ENCODE measurements around the gene CTNNB1.

CTNNB1 gene

DNA sequence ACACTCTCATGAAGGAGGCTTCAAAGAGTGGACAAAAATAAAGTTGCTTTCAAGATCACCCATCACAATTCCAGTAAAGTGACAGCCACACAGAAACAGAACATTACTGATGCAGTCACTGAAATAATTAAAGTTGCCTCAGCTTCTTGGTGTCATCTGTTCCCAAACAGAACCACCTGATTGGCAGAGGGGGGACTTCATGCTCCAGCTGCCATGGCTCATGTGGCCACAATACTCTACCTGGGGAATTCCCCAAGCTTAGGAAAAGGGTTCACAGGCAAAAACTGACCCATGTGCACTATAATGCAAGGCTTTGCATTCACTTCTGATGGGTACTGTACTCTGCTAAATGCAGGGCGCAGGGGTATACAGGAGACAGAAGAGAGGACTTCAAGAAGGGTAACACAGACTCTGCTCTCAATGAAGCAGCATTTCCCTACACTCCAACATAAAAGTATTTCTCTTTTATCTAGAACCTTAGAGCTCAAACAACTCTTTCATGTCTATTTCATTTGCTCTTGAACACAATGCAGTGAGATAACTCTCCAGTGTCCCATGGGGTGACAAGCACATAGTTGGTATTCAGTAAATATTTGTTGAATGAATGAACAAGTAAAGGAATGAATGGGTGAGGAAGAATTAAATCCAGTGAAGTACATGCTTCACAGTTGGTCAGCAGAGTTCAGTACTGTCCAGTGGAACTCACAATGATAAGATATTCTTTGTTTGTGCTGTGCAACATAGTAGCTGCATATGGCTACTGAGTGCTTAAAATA is 8.6 kb upstream of the CTNNB1 start:
- no peak overlapping the region for H3K4me2 ChIP-seq (ENCODE audit: insufficient read depth, low read length)
- TF ChIP-seq, protein P1, sequence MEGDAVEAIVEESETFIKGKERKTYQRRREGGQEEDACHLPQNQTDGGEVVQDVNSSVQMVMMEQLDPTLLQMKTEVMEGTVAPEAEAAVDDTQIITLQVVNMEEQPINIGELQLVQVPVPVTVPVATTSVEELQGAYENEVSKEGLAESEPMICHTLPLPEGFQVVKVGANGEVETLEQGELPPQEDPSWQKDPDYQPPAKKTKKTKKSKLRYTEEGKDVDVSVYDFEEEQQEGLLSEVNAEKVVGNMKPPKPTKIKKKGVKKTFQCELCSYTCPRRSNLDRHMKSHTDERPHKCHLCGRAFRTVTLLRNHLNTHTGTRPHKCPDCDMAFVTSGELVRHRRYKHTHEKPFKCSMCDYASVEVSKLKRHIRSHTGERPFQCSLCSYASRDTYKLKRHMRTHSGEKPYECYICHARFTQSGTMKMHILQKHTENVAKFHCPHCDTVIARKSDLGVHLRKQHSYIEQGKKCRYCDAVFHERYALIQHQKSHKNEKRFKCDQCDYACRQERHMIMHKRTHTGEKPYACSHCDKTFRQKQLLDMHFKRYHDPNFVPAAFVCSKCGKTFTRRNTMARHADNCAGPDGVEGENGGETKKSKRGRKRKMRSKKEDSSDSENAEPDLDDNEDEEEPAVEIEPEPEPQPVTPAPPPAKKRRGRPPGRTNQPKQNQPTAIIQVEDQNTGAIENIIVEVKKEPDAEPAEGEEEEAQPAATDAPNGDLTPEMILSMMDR (IDR thresholded peaks at IDR 0.05; ENCODE audit: borderline replicate concordance, extremely low read depth, low read length, poor library complexity, severe bottlenecking) = no peak
- no peak for TF ChIP-seq EZH2 (IDR thresholded peaks at IDR 0.05; ENCODE audit: borderline replicate concordance, low read depth, low read length, severe bottlenecking)
- DNase-seq = no peak
- no peaks in the 10 kb centered on the region for H3K36me3 ChIP-seq (ENCODE audit: insufficient read depth, low read length)
- no peak overlapping the region for H3K4me3 ChIP-seq (ENCODE audit: low read depth in 1 of 2, low read length in 2 of 2)
- H3K4me1 ChIP-seq (ENCODE audit: insufficient read depth, low read length) = no peaks in the 10 kb centered on the region
- H4K20me1 ChIP-seq (ENCODE audit: insufficient read depth, low read length) = no peaks in the 10 kb centered on the region
- H2AFZ ChIP-seq (ENCODE audit: low read depth, low read length) = no peak overlapping the region
- H3K9me3 ChIP-seq (ENCODE audit: insufficient read depth, low read length, severe bottlenecking) = no peaks in the 10 kb centered on the region
- H3K79me2 ChIP-seq (ENCODE audit: insufficient read depth, low read length) = no peaks in the 10 kb centered on the region
- H3K27ac ChIP-seq (ENCODE audit: low read length) = no peak overlapping the region
- no peak overlapping the region for H3K9ac ChIP-seq (ENCODE audit: low read depth, low read length)
- ATAC-seq (ENCODE audit: insufficient read depth, low read depth) = no peak; the same call in 2 of the 3 replicates
- H3K27me3 ChIP-seq (ENCODE audit: insufficient read depth, low read length, poor library complexity) = peaks cover 41% of the 10 kb centered on the region

DNA sequence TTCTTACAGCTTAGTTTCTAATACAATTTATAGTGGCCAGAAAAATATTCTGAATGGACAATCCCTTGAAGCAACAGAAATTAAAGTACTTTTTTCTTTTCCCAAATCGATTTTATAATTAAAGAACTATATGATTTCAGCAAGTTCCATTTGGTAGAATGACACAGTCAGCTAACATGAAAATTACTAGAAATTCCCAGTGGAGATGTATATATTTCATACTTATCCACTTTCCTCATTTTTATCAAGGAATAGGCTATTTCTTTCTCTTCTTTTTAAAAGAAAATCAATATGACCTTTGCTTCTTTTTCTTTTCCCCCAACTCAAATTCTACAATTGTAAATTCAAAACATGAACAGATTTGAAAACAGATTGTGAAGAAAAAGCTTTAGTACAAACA is 6.4 kb upstream of the CTNNB1 start:
- Histone ChIP-seq H3K9ac (ENCODE audit: low read depth, low read length) (no peak overlapping the region), H3K9me3 (ENCODE audit: insufficient read depth, low read length, severe bottlenecking) (no peaks in the 10 kb centered on the region), H3K27me3 (ENCODE audit: insufficient read depth, low read length, poor library complexity) (peaks cover 53% of the 10 kb centered on the region), H4K20me1 (ENCODE audit: insufficient read depth, low read length) (no peaks in the 10 kb centered on the region), H3K4me1 (ENCODE audit: insufficient read depth, low read length) (no peaks in the 10 kb centered on the region), H3K4me3 (ENCODE audit: low read depth in 1 of 2, low read length in 2 of 2) (no peak overlapping the region), H3K79me2 (ENCODE audit: insufficient read depth, low read length) (no peaks in the 10 kb centered on the region), H3K4me2 (ENCODE audit: insufficient read depth, low read length) (no peak overlapping the region), H3K36me3 (ENCODE audit: insufficient read depth, low read length) (no peaks in the 10 kb centered on the region), H2AFZ (ENCODE audit: low read depth, low read length) (no peak overlapping the region), H3K27ac (ENCODE audit: low read length) (no peak overlapping the region)
- TF ChIP-seq, protein P1 (IDR thresholded peaks at IDR 0.05; ENCODE audit: borderline replicate concordance, extremely low read depth, low read length, poor library complexity, severe bottlenecking) = no peak
- no peak for TF ChIP-seq EZH2 (IDR thresholded peaks at IDR 0.05; ENCODE audit: borderline replicate concordance, low read depth, low read length, severe bottlenecking)
- DNase-seq (no peak), ATAC-seq (ENCODE audit: insufficient read depth, low read depth) (no peak)

DNA sequence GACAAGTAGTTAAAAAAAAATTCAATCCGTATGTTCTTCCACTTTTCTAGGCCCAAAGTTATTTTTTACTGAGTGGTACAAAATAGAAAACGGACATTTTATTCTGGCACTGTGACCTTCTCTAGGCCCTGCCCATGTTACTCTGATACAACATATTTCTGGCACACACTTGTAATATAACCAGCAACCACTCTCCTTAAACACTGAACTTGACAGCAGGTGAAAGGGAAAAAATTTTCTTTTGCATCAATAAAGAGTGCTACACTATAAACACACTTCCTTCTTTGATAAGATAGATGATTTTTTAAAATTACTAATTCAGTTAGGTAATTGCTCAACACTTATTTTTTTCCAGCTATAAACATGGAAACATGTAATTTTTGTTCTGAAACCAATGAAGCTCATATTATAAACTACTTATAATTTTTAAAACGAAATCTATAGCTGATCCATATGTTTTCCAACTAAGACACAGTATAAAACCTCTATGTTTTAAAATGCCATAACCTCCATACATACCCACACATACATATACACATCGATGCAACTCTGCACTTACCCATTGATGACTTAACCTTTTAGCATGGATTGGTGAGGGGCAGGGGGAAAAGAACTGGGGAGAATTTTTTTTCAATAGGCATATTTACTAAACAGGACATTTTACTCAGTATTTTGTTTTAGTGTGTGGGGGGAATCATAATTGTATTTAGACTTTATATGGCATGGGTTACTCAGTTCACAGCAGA is 5.3 kb upstream of the CTNNB1 start:
- Histone ChIP-seq H3K4me2 (ENCODE audit: insufficient read depth, low read length) (no peak overlapping the region), H4K20me1 (ENCODE audit: insufficient read depth, low read length) (no peaks in the 10 kb centered on the region), H3K9ac (ENCODE audit: low read depth, low read length) (no peak overlapping the region), H3K79me2 (ENCODE audit: insufficient read depth, low read length) (peaks cover 1% of the 10 kb centered on the region; the same call in 1 of the 2 replicates), H2AFZ (ENCODE audit: low read depth, low read length) (no peak overlapping the region), H3K27me3 (ENCODE audit: insufficient read depth, low read length, poor library complexity) (peaks cover 51% of the 10 kb centered on the region), H3K36me3 (ENCODE audit: insufficient read depth, low read length) (no peaks in the 10 kb centered on the region), H3K27ac (ENCODE audit: low read length) (no peak overlapping the region), H3K9me3 (ENCODE audit: insufficient read depth, low read length, severe bottlenecking) (no peaks in the 10 kb centered on the region), H3K4me3 (ENCODE audit: low read depth in 1 of 2, low read length in 2 of 2) (no peak overlapping the region), H3K4me1 (ENCODE audit: insufficient read depth, low read length) (peaks cover 5% of the 10 kb centered on the region)
- DNase-seq (no peak), ATAC-seq (ENCODE audit: insufficient read depth, low read depth) (no peak)
- no peak for TF ChIP-seq EZH2 (IDR thresholded peaks at IDR 0.05; ENCODE audit: borderline replicate concordance, low read depth, low read length, severe bottlenecking)
- TF ChIP-seq, protein P1 (IDR thresholded peaks at IDR 0.05; ENCODE audit: borderline replicate concordance, extremely low read depth, low read length, poor library complexity, severe bottlenecking) = no peak

All from DND-41 (cell line).